IgD-negative memory B cell (primary cell): ENCODE results near the gene PRDM12. TPM values are rescaled to one million over a fixed set of nuclear protein-coding genes. Genes with fewer than 3 reads are reported as not detected.

Source experiments
- H3K27ac Mint-ChIP-seq, 3 donors: one replicate each; pipeline ENCODE4 v1.8.0; 2020 to 2022; ENCODE audit warnings: mild to moderate bottlenecking in 3 of 3, mixed read lengths in 3 of 3, moderate library complexity in 1 of 3
- H3K27me3 Mint-ChIP-seq: one replicate; pipeline ENCODE4 v1.8.0; 2021; ENCODE audit warnings: mixed read lengths
- H3K36me3 Mint-ChIP-seq: one replicate; pipeline ENCODE4 v1.8.0; 2020; ENCODE audit warnings: mild to moderate bottlenecking, mixed read lengths
- H3K4me1 Mint-ChIP-seq, 3 donors: one replicate each; pipeline ENCODE4 v1.8.0; 2020 to 2022; ENCODE audit warnings: mixed read lengths in 3 of 3, mild to moderate bottlenecking in 1 of 3
- H3K4me3 Mint-ChIP-seq, 4 donors: one replicate each; pipeline ENCODE4 v1.8.0; 2020 to 2022; ENCODE audit warnings: mild to moderate bottlenecking in 4 of 4, mixed read lengths in 4 of 4, moderate library complexity in 3 of 4
- H3K9me3 Mint-ChIP-seq, 3 donors: one replicate each; pipeline ENCODE4 v1.8.0; 2020 to 2021; ENCODE audit warnings: mixed read lengths in 3 of 3, mild to moderate bottlenecking in 1 of 3
- polyA plus RNA-seq: library from polyadenylated mRNA; unstranded; fragments of 300-500 nt; fragmentation: Illumina TruSeq; gene quantifications from one replicate; pipeline ENCODE4 v1.2.3, GENCODE V29; 2021

The PRDM12 gene
- polyA plus RNA-seq, 1 donor from 2014 or later = not detected

- peak overlapping the region in 2 of 3 donors; percentile 40 to 52 for H3K27ac Mint-ChIP-seq
- peaks cover 0 to 4% (median 0%) of the 10 kb centered on the region in 3 donors for H3K9me3 Mint-ChIP-seq
- H3K27me3 Mint-ChIP-seq = peaks cover 40% of the 10 kb centered on the region
- H3K4me1 Mint-ChIP-seq = peaks cover 0 to 14% (median 5%) of the 10 kb centered on the region in 3 donors
- H3K36me3 Mint-ChIP-seq = no peaks in the 10 kb centered on the region
- H3K4me3 Mint-ChIP-seq = peak overlapping the region in 1 of 4 donors; percentile 72
Observed at GRCh38 chr9:130658893-130659698, 5.3 kb upstream of the PRDM12 start.

GRCh38 chr9:130659699-130660248, 4.6 kb upstream of the PRDM12 start:
- Mint-ChIP-seq H3K9me3 (peaks cover 0 to 4% (median 0%) of the 10 kb centered on the region in 3 donors), H3K4me3 (peak overlapping the region in 1 of 4 donors; percentile 55), H3K27ac (no peak overlapping the region), H3K36me3 (no peaks in the 10 kb centered on the region), H3K4me1 (peaks cover 0 to 14% (median 5%) of the 10 kb centered on the region in 3 donors), H3K27me3 (peaks cover 44% of the 10 kb centered on the region)

- H3K9me3 Mint-ChIP-seq = peaks cover 0 to 4% (median 0%) of the 10 kb centered on the region in 3 donors
- H3K27ac Mint-ChIP-seq = peak overlapping the region in 1 of 3 donors; percentile 53
- peaks cover 2 to 14% (median 6%) of the 10 kb centered on the region in 3 donors for H3K4me1 Mint-ChIP-seq
- H3K4me3 Mint-ChIP-seq = peak overlapping the region in 2 of 4 donors; percentile 70 to 81
- H3K27me3 Mint-ChIP-seq = peaks cover 46% of the 10 kb centered on the region
- H3K36me3 Mint-ChIP-seq = no peaks in the 10 kb centered on the region
Observed at GRCh38 chr9:130660326-130660682, 4.1 kb upstream of the PRDM12 start.

- Mint-ChIP-seq H3K9me3 (peaks cover 0 to 4% (median 0%) of the 10 kb centered on the region in 3 donors), H3K27ac (no peak overlapping the region), H3K4me1 (peaks cover 6 to 18% (median 9%) of the 10 kb centered on the region in 3 donors), H3K27me3 (peaks cover 47% of the 10 kb centered on the region), H3K4me3 (peak overlapping the region in 2 of 4 donors; percentile 3 to 22), H3K36me3 (no peaks in the 10 kb centered on the region)
Observed at GRCh38 chr9:130660683-130661450, 3.5 kb upstream of the PRDM12 start.

GRCh38 chr9:130661451-130662098, 2.8 kb upstream of the PRDM12 start:
- H3K36me3 Mint-ChIP-seq = no peaks in the 10 kb centered on the region
- peaks cover 6 to 20% (median 9%) of the 10 kb centered on the region in 3 donors for H3K4me1 Mint-ChIP-seq
- peak overlapping the region in 3 of 4 donors; percentile 20 to 28 (median 22) for H3K4me3 Mint-ChIP-seq
- peak overlapping the region in 1 of 3 donors; percentile 35 for H3K27ac Mint-ChIP-seq
- H3K9me3 Mint-ChIP-seq = peaks cover 0 to 4% (median 0%) of the 10 kb centered on the region in 3 donors
- H3K27me3 Mint-ChIP-seq = peaks cover 52% of the 10 kb centered on the region

- peaks cover 54% of the 10 kb centered on the region for H3K27me3 Mint-ChIP-seq
- peaks cover 0 to 4% (median 0%) of the 10 kb centered on the region in 3 donors for H3K9me3 Mint-ChIP-seq
- no peaks in the 10 kb centered on the region for H3K36me3 Mint-ChIP-seq
- H3K27ac Mint-ChIP-seq = peak overlapping the region in 1 of 3 donors; percentile 35
- H3K4me1 Mint-ChIP-seq = peaks cover 6 to 20% (median 9%) of the 10 kb centered on the region in 3 donors
- H3K4me3 Mint-ChIP-seq = peak overlapping the region in 3 of 4 donors; percentile 17 to 49 (median 39)
Observed at GRCh38 chr9:130662099-130662969, 2.1 kb upstream of the PRDM12 start.

GRCh38 chr9:130662970-130663257, 1.5 kb upstream of the PRDM12 start:
- Mint-ChIP-seq H3K4me3 (peak overlapping the region; percentile 27 to 49 (median 36)), H3K4me1 (peaks cover 6 to 20% (median 9%) of the 10 kb centered on the region in 3 donors), H3K9me3 (peaks cover 0 to 4% (median 0%) of the 10 kb centered on the region in 3 donors), H3K27me3 (peaks cover 52% of the 10 kb centered on the region), H3K27ac (peak overlapping the region in 1 of 3 donors; percentile 47), H3K36me3 (no peaks in the 10 kb centered on the region)

- Mint-ChIP-seq H3K9me3 (peaks cover 0 to 3% (median 0%) of the 10 kb centered on the region in 3 donors), H3K4me1 (peaks cover 6 to 20% (median 9%) of the 10 kb centered on the region in 3 donors), H3K36me3 (no peaks in the 10 kb centered on the region), H3K4me3 (peak overlapping the region in 3 of 4 donors; percentile 8 to 87 (median 49)), H3K27ac (peak overlapping the region in 1 of 3 donors; percentile 18), H3K27me3 (peaks cover 53% of the 10 kb centered on the region)
Observed at GRCh38 chr9:130663258-130663976, 977 bp upstream of the PRDM12 start.

GRCh38 chr9:130663977-130664250, 480 bp upstream of the PRDM12 start:
- H3K27ac Mint-ChIP-seq = peak overlapping the region in 2 of 3 donors; percentile 18 to 86
- H3K27me3 Mint-ChIP-seq = peaks cover 54% of the 10 kb centered on the region
- peak overlapping the region in 2 of 4 donors; percentile 8 to 68 for H3K4me3 Mint-ChIP-seq
- no peaks in the 10 kb centered on the region for H3K36me3 Mint-ChIP-seq
- peaks cover 0 to 2% (median 0%) of the 10 kb centered on the region in 3 donors for H3K9me3 Mint-ChIP-seq
- peaks cover 6 to 20% (median 9%) of the 10 kb centered on the region in 3 donors for H3K4me1 Mint-ChIP-seq

GRCh38 chr9:130665029-130665430, 636 bp downstream of the PRDM12 start:
- H3K27ac Mint-ChIP-seq = peak overlapping the region in 2 of 3 donors; percentile 63 to 86
- peaks cover 50% of the 10 kb centered on the region for H3K27me3 Mint-ChIP-seq
- peak overlapping the region in 3 of 4 donors; percentile 57 to 83 (median 72) for H3K4me3 Mint-ChIP-seq
- peaks cover 0 to 2% (median 0%) of the 10 kb centered on the region in 3 donors for H3K9me3 Mint-ChIP-seq
- H3K36me3 Mint-ChIP-seq = no peaks in the 10 kb centered on the region
- H3K4me1 Mint-ChIP-seq = peaks cover 6 to 19% (median 9%) of the 10 kb centered on the region in 3 donors

GRCh38 chr9:130665431-130666392, 1.3 kb downstream of the PRDM12 start:
- H3K36me3 Mint-ChIP-seq = no peaks in the 10 kb centered on the region
- H3K4me1 Mint-ChIP-seq = peaks cover 6 to 17% (median 11%) of the 10 kb centered on the region in 3 donors
- H3K9me3 Mint-ChIP-seq = peaks cover 0 to 2% (median 0%) of the 10 kb centered on the region in 3 donors
- peaks cover 50% of the 10 kb centered on the region for H3K27me3 Mint-ChIP-seq
- H3K27ac Mint-ChIP-seq = peak overlapping the region; percentile 63 to 88 (median 86)
- peak overlapping the region in 3 of 4 donors; percentile 57 to 83 (median 72) for H3K4me3 Mint-ChIP-seq

GRCh38 chr9:130666393-130667119, 2.2 kb downstream of the PRDM12 start:
- H3K36me3 Mint-ChIP-seq = no peaks in the 10 kb centered on the region
- H3K4me1 Mint-ChIP-seq = peaks cover 6 to 17% (median 12%) of the 10 kb centered on the region in 3 donors
- H3K9me3 Mint-ChIP-seq = peaks cover 0 to 2% (median 0%) of the 10 kb centered on the region in 3 donors
- peak overlapping the region in 2 of 4 donors; percentile 10 to 58 for H3K4me3 Mint-ChIP-seq
- H3K27me3 Mint-ChIP-seq = peaks cover 49% of the 10 kb centered on the region
- no peak overlapping the region for H3K27ac Mint-ChIP-seq
